ENCODE data around the gene ERRFI1. TPM values are rescaled to one million over a fixed set of nuclear protein-coding genes. Genes with fewer than 3 reads are reported as not detected.

Gene ERRFI1
- total and polyA plus RNA-seq, 2 of the 8 experiments (the other 6 are each of a cell fraction or from before 2014, with no cell fraction given), result 23.4 to 46.1 TPM

DNA sequence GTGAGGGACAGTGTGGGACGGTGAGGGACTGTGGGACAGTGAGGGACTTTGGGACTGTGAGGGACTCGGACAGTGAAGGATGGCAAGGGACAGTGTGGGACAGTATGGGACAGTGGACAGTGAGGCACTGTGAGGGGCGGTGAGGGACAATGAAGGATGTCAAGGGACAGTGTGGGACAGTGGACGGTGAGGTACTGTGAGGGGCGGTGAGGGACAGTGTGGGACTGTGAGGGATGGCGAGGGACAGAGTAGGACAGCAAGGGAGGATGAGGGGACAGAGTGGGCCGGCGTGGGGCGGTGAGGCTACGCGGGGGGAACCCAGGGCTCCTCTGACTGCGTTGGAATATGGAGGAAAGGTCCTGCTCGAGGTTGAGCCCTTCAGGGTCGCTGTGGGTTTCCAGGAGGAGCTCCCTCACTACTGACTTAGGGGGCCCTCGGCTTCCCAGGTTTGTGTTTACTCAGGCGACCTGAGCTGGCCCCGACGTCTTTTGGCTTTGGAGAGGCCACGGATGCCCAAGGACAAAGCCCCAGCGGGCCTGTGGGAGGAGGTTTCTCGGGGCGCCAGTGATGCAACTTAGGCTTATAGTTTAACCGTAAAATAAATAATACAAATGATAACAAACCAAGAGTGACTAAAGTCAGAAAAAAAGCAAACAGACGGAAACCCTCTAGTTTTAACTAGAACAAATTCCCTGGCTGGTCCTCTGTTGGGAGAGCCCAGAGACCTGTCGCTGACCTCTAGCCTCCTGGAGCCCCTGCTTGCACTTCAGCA lies 1.1 kb upstream of the ERRFI1 start:
- H3K79me2 ChIP-seq (ENCODE audit: control insufficient read depth in 1 of 2, insufficient read depth in 2 of 2, low read length in 2 of 2), result peaks cover 12 to 37% of the 10 kb centered on the region in 2 experiments
- CTCF ChIA-PET (ENCODE audit: partially characterized antibody), result interaction anchor here (0.6 to 1.8 kb wide), 6 partner anchors 12 to 653 kb away, joined by 3 to 6 read pairs (median 4); no protein-coding TSS in a partner anchor

More for the DNA sequence above, 1.1 kb upstream of the ERRFI1 start:
- Histone ChIP-seq H3K4ac (replicated peaks; ENCODE audit: insufficient read length, low read depth, low read length) (peak overlapping the region; percentile 98), H3K4me1 (replicated peaks in 1 of 4; ENCODE audit: control insufficient read depth in 3 of 4, insufficient read depth in 4 of 4, low read length in 3 of 4) (peaks cover 11 to 25% (median 20%) of the 10 kb centered on the region in 4 experiments), H3K14ac (ENCODE audit: insufficient read length) (peak overlapping the region; percentile 68), H3K18ac (ENCODE audit: extremely low read depth, low read length) (peak overlapping the region; percentile 99), H4K8ac (ENCODE audit: extremely low read depth, insufficient read depth, low read length) (0 out of 2 replicates have a peak overlapping the region, but pooled peaks have one; percentile 88), H2BK5ac (ENCODE audit: low read depth, low read length) (peak overlapping the region; percentile 92), H3K4me2 (ENCODE audit: insufficient read depth in 1 of 2, low read depth in 2 of 2, low read length in 2 of 2) (peak overlapping the region; percentile 97 to 100), H2BK12ac (ENCODE audit: low read depth, low read length) (peak overlapping the region; percentile 100), H3K36me3 (ENCODE audit: control insufficient read depth in 2 of 4, insufficient read depth in 4 of 4, low read length in 3 of 4) (no peaks in the 10 kb centered on the region), H4K91ac (replicated peaks; ENCODE audit: insufficient read length, low read length) (peak overlapping the region; percentile 99), H3K79me1 (ENCODE audit: low read depth, low read length) (no peaks in the 10 kb centered on the region), H3K9ac (replicated peaks in 1 of 4; ENCODE audit: extremely low read depth in 1 of 4, low read depth in 3 of 4, low read length in 3 of 4) (peak overlapping the region in 2 of 4 experiments; percentile 39 to 59; a peak in 4 of 7 replicates), H3K56ac (replicated peaks; ENCODE audit: insufficient read length, low read depth, low read length) (no peak overlapping the region), H4K5ac (ENCODE audit: insufficient read length, low read depth, low read length) (peak overlapping the region; percentile 55), H2AFZ (ENCODE audit: low read length) (peak overlapping the region; percentile 99), H3K9me3 (ENCODE audit: insufficient read depth in 2 of 2, low read depth in 1 of 2, low read length in 1 of 2) (no peaks in the 10 kb centered on the region), H3K27ac (ENCODE audit: low read depth, low read length) (no peak overlapping the region), H3K23ac (ENCODE audit: insufficient read length) (no peak overlapping the region), H2BK20ac (ENCODE audit: low read length) (peak overlapping the region; percentile 99), H3K27me3 (replicated peaks in 1 of 4; ENCODE audit: control insufficient read depth in 3 of 4, extremely low read depth in 1 of 4, insufficient read depth in 3 of 4, low read length in 3 of 4) (peaks cover 0 to 8% (median 6%) of the 10 kb centered on the region in 4 experiments; a peak in 5 of 7 replicates), H3K4me3 (ENCODE audit: extremely low read depth in 1 of 4, insufficient read depth in 2 of 4, low read depth in 3 of 4, low read length in 4 of 4) (peak overlapping the region; percentile 24 to 85 (median 49)), H2BK120ac (replicated peaks; ENCODE audit: low read depth, low read length) (peak overlapping the region; percentile 98), H4K20me1 (replicated peaks in 1 of 2; ENCODE audit: control insufficient read depth in 1 of 2, insufficient read depth in 2 of 2, low read length in 2 of 2) (peaks cover 10 to 12% of the 10 kb centered on the region in 2 experiments), H2BK15ac (ENCODE audit: low read length) (peak overlapping the region; percentile 100), H2AK5ac (ENCODE audit: low read depth, low read length) (peak overlapping the region; percentile 98), H3K23me2 (ENCODE audit: low read depth, low read length) (peaks cover 8% of the 10 kb centered on the region)
- TF ChIP-seq HDAC6 (IDR thresholded peaks at IDR 0.05; ENCODE audit: low read depth, low read length), result no peak
- no peak for TF ChIP-seq SP1 (IDR thresholded peaks at IDR 0.05; ENCODE audit: low read depth, low read length)
- TF ChIP-seq SIN3A (conservative IDR thresholded peaks at IDR 0.05 in 1 of 2, IDR thresholded peaks at IDR 0.05 in 1 of 2; ENCODE audit: low read depth in 1 of 2, low read length in 2 of 2), result no peak
- TF ChIP-seq KDM5A (IDR thresholded peaks at IDR 0.05; ENCODE audit: low read length), result no peak
- 69% methylated on average over 21 of the region's 25 CpGs; no CpG with 5 or more reads in 1 of the 2 experiments for WGBS, 2 experiments (ENCODE audit: extremely low coverage in 1 of 2, insufficient coverage in 1 of 2, insufficient read length in 1 of 2, insufficient replicate concordance in 2 of 2, low coverage in 1 of 2, low lambda C conversion rate in 2 of 2, missing lambda C conversion rate in 1 of 2)
- FAIRE-seq (no peak), DNase-seq (ENCODE audit: low read depth in 1 of 2, low spot score in 2 of 2) (no peak)
- POLR2A ChIA-PET (ENCODE audit: partially characterized antibody), result interaction anchor here (0.5 to 3.0 kb wide), 21 partner anchors 7 to 291 kb away, joined by 3 to 12 read pairs (median 3); partner anchors contain the start of gene SLC45A1

Measured in H1 (cell line).